PC-3 (cell line): ENCODE measurements around the gene NSMCE1. TPM values are rescaled to one million over a fixed set of nuclear protein-coding genes. Genes with fewer than 3 reads are reported as not detected.

Experiments
- ATAC-seq: fragments of 200-7000 bp; cut with Tn5 transposase; 2 replicates; pipeline ENCODE4 v1.9.1; 2020; ENCODE audit warnings: mild to moderate bottlenecking, moderate library complexity
- BruUV-seq: library from RNA; stranded (reverse); fragments of 400-500 nt; replicated peaks from 2 replicates; lab custom pipeline; 2021; lab: Mats Ljungman, UMichigan
- CTCF ChIA-PET: fragments of 300-600 bp; sonication (Branson Sonifier 250); formaldehyde crosslinking; loops from one replicate; lab custom pipeline; 2022; ENCODE audit warnings: antibody characterized with exemption; lab: Charles Lee
- POLR2A ChIA-PET: fragments of 300-600 bp; sonication (Branson Sonifier 250); formaldehyde crosslinking; loops from one replicate; lab custom pipeline; 2022; ENCODE audit warnings: antibody characterized with exemption; ENCODE audit not compliant: unreplicated experiment; lab: Charles Lee
- DNase-seq: peaks from one replicate; pipeline ENCODE4 v3.0.0-alpha.2; 2015
- H2AFZ ChIP-seq: fragments of 300-600 bp; sonication (generic); 2 replicates; pipeline ENCODE4 v1.6.0; 2016; ENCODE audit warnings: antibody characterized with exemption, low read length
- H3F3A ChIP-seq: fragments of 300-600 bp; sonication (generic); one replicate; pipeline ENCODE4 v1.6.0; 2017; ENCODE audit warnings: antibody characterized with exemption, low read length, control low read depth, mild to moderate bottlenecking; ENCODE audit not compliant: unreplicated experiment
- H3K27ac ChIP-seq: fragments of 300-600 bp; sonication (generic); 2 replicates; pipeline ENCODE4 v1.5.1; 2016; ENCODE audit warnings: mild to moderate bottlenecking, low read length
- H3K27me3 ChIP-seq: fragments of 300-600 bp; sonication (generic); 2 replicates; pipeline ENCODE4 v1.6.1; 2016; ENCODE audit warnings: low read length, mixed read lengths
- H3K36me3 ChIP-seq: fragments of 300-600 bp; sonication (generic); 2 replicates; pipeline ENCODE4 v1.6.1; 2016; ENCODE audit warnings: low read depth, mixed run types, low read length, mixed read lengths
- H3K4me1 ChIP-seq: fragments of 300-600 bp; sonication (generic); 2 replicates; pipeline ENCODE4 v1.5.1; 2016; ENCODE audit warnings: low read length; ENCODE audit not compliant: insufficient read depth
- H3K4me2 ChIP-seq: fragments of 300-600 bp; sonication (generic); 2 replicates; pipeline ENCODE4 v1.6.0; 2016; ENCODE audit warnings: low read length
- H3K4me3 ChIP-seq: fragments of 300-600 bp; sonication (generic); 2 replicates; pipeline ENCODE4 v1.5.1; 2016; ENCODE audit warnings: mild to moderate bottlenecking, low read length, mixed read lengths
- H3K79me2 ChIP-seq: fragments of 300-600 bp; sonication (generic); 2 replicates; pipeline ENCODE4 v1.6.1; 2017; ENCODE audit warnings: low read length, mixed read lengths
- H3K9ac ChIP-seq: fragments of 300-600 bp; sonication (generic); 2 replicates; pipeline ENCODE4 v1.6.0; 2016; ENCODE audit warnings: mild to moderate bottlenecking, low read length
- H3K9me2 ChIP-seq: fragments of 300-600 bp; sonication (generic); replicated peaks from 2 replicates; pipeline ENCODE4 v1.6.1; 2016; ENCODE audit warnings: mixed run types, low read length, mixed read lengths
- H3K9me3 ChIP-seq: fragments of 300-600 bp; sonication (generic); 2 replicates; pipeline ENCODE4 v1.6.1; 2016; ENCODE audit warnings: low read length, mixed read lengths
- H4K20me1 ChIP-seq: fragments of 300-600 bp; sonication (generic); 2 replicates; pipeline ENCODE4 v1.6.1; 2016; ENCODE audit warnings: low read length, mixed read lengths
- CTCF ChIP-seq: fragments of 300-600 bp; sonication (generic); conservative IDR thresholded peaks from 2 replicates; pipeline ENCODE4 v1.5.1; 2017; ENCODE audit warnings: antibody characterized with exemption, low read depth, mild to moderate bottlenecking, low read length
- EZH2 ChIP-seq: fragments of 300-600 bp; sonication (generic); IDR thresholded peaks from one replicate; pipeline ENCODE4 v1.6.1; 2017; ENCODE audit warnings: antibody characterized with exemption, mild to moderate bottlenecking, low read length; ENCODE audit not compliant: unreplicated experiment
- EZH2phosphoT487 ChIP-seq: fragments of 300-600 bp; sonication (generic); IDR thresholded peaks from 2 replicates; pipeline ENCODE4 v1.6.1; 2018; ENCODE audit warnings: mild to moderate bottlenecking, antibody characterized with exemption, low read length, borderline replicate concordance
- intact Hi-C: fragments of 100-400 bp; cut with micrococcal nuclease; formaldehyde crosslinking; loops from 2 replicates; pipeline ENCODE4 v1.9.0; 2023
- total RNA-seq: library from RNA; depleted of rRNA; stranded (reverse); fragments of >200 nt; gene quantifications from 2 replicates; pipeline ENCODE4 v1.2.3, GENCODE V29; 2014

The NSMCE1 gene
- total RNA-seq, 1 experiment from 2014 or later, result 32.5 TPM

- Histone ChIP-seq H3K79me2 (no peaks in the 10 kb centered on the region), H3K36me3 (no peaks in the 10 kb centered on the region), H3K27me3 (no peaks in the 10 kb centered on the region), H3K9me3 (no peaks in the 10 kb centered on the region), H3F3A (no peaks in the 10 kb centered on the region), H3K4me3 (no peak overlapping the region), H2AFZ (no peak overlapping the region), H3K9me2 (no peaks in the 10 kb centered on the region), H3K4me2 (no peak overlapping the region), H3K9ac (no peak overlapping the region), H3K4me1 (0 out of 2 replicates have a peak, but pooled peaks cover 10% of the 10 kb centered on the region), H4K20me1 (no peaks in the 10 kb centered on the region), H3K27ac (no peak overlapping the region)
- no TSS peak for BruUV-seq
- TF ChIP-seq CTCF (no peak), EZH2 (no peak), EZH2phosphoT487 (no peak)
- DNase-seq (no peak), ATAC-seq (no peak)
- POLR2A ChIA-PET, result no interaction called here
- CTCF ChIA-PET, result no interaction called here
- intact Hi-C loops, result no loop called here
Observed at GRCh38 chr16:27305839-27306442, 37.4 kb upstream of the NSMCE1 start.

- Histone ChIP-seq H3K9ac (no peak overlapping the region), H3K9me3 (no peaks in the 10 kb centered on the region), H3K4me3 (no peak overlapping the region), H3K27ac (no peak overlapping the region), H4K20me1 (no peaks in the 10 kb centered on the region), H3K79me2 (no peaks in the 10 kb centered on the region), H3K27me3 (no peaks in the 10 kb centered on the region), H2AFZ (no peak overlapping the region), H3K4me1 (peaks cover 15% of the 10 kb centered on the region; the same call in 1 of the 2 replicates), H3F3A (no peaks in the 10 kb centered on the region), H3K9me2 (no peaks in the 10 kb centered on the region), H3K4me2 (no peak overlapping the region), H3K36me3 (no peaks in the 10 kb centered on the region)
- intact Hi-C loops, result no loop called here
- CTCF ChIA-PET, result no interaction called here
- BruUV-seq, result no TSS peak
- ATAC-seq, result no peak
- POLR2A ChIA-PET, result no interaction called here
- DNase-seq, result no peak
- no peak for TF ChIP-seq EZH2
- TF ChIP-seq EZH2phosphoT487, result no peak
- no peak for TF ChIP-seq CTCF
Observed at GRCh38 chr16:27304881-27305745, 36.5 kb upstream of the NSMCE1 start.

GRCh38 chr16:27304102-27304501 lies 35.5 kb upstream of the NSMCE1 start:
- no peak for TF ChIP-seq EZH2
- no peak for TF ChIP-seq CTCF
- no peak for TF ChIP-seq EZH2phosphoT487
- H3K9me2 ChIP-seq, result no peaks in the 10 kb centered on the region
- intact Hi-C loops, result no loop called here
- no peak overlapping the region for H3K27ac ChIP-seq
- H3F3A ChIP-seq, result no peaks in the 10 kb centered on the region
- peaks cover 15% of the 10 kb centered on the region; the same call in 1 of the 2 replicates for H3K4me1 ChIP-seq
- DNase-seq (no peak), ATAC-seq (no peak)
- no peaks in the 10 kb centered on the region for H3K36me3 ChIP-seq
- ChIA-PET CTCF (no interaction called here), POLR2A (no interaction called here)
- H3K27me3 ChIP-seq, result no peaks in the 10 kb centered on the region
- no peak overlapping the region for H2AFZ ChIP-seq
- no TSS peak for BruUV-seq
- H3K4me2 ChIP-seq, result no peak overlapping the region
- no peaks in the 10 kb centered on the region for H4K20me1 ChIP-seq
- no peaks in the 10 kb centered on the region for H3K79me2 ChIP-seq
- no peak overlapping the region for H3K9ac ChIP-seq
- H3K4me3 ChIP-seq, result no peak overlapping the region
- H3K9me3 ChIP-seq, result no peaks in the 10 kb centered on the region
